GM18861 (cell line): ENCODE measurements around the gene TTC27.
"Not testable (repeated sequence)": the region's sequence is repeated elsewhere in the genome, so short reads cannot be mapped to it uniquely, and the experiment has no call there.

Experiments
- ATAC-seq: cut with Tn5 transposase; IDR thresholded peaks from one replicate; pipeline ENCODE4 v1.9.1; 2021; ENCODE audit not compliant: unreplicated experiment

The TTC27 gene

DNA sequence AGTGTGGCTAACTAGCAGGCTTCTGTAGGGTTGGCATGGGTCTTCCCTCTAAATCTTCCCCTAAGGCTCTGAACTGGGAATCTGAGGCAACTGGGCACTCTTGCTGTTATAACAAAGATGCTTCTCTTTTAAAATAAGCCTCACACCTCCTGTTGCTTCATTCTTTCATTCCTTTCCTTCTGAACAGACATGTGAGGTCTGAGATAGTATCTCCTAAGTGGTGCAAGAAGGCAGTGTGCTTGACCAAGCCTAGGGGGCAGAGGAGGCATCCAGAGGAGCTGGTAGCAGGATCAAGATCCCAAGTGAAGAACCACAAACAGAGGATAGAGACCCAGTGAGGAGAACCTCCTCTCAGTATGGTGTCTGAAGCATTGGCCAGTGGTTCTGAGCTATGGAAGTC lies 90.9 kb downstream of the TTC27 start:
- no peak for ATAC-seq

DNA sequence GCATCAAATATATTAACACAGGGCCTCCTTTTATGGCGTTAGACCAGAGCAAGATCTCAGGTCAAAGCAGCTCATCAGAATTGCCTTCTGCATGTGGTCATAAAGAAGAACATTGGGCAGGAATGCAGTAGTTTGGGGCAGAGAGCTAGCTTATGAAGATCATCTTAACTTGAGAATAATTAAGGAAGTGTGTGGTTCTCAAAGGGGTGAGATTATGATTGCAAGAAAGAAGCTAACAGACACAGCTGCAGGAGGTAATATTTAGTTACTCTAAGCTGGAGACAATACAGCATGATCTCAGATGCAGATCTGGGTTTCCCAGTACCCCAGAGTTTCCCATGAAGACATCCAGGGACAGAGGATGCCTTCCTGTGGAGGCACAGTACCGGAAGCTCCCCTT lies 91.6 kb downstream of the TTC27 start:
- no peak for ATAC-seq

DNA sequence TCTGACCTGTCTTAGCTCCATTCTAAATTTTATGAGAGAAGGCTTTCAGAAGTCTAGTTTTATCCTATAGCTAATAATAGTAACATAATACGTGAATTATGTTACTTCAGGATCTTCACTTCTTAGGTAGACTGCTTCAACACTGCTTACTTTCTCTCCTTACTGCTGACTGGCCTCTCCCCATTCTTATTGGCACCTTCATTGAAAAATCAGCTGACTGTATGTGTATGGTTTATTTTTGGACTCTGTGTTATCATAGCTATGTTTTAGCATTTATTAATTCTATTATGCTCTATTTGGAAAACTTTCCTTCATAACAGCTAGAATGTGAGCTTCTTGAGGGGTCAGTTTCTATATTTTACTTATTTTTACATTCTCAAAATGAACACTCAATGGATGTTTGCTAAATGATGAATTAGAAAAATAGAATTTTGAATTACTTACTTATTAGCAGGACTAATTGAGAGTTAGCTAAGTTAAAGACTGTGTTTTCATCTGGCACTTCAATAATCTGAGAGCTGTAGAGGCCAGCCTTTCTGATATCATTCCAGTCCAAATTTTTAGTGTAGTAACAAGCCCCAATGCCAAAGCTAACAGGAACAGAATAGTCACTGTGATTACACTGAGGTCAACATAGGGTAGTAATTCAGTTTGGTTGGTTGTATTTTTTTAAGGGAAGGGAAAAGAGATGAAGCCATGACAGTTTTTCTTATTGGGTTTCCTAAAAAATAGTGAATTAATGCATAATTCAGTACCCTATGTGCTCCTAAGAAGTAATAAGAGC lies 92.3 kb downstream of the TTC27 start:
- no peak for ATAC-seq

DNA sequence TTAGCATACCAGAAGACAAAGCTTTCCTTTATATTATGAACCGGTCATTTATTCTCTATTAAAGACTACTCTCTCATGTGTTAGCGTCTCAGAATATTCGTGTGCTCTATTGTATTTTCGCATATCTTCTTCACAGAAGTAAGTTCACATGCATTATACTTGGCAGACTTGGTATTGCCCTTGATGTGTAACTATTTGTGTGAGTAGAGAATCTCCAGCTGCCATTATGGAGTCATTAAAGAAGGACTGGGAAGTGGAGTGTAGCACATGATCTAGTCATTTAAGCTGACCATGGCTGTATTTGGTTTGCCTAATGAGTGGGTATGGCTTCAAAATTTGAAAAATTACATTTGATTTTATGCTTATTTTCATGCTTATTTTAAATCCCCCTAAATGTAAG lies 92.9 kb downstream of the TTC27 start:
- no peak for ATAC-seq

DNA sequence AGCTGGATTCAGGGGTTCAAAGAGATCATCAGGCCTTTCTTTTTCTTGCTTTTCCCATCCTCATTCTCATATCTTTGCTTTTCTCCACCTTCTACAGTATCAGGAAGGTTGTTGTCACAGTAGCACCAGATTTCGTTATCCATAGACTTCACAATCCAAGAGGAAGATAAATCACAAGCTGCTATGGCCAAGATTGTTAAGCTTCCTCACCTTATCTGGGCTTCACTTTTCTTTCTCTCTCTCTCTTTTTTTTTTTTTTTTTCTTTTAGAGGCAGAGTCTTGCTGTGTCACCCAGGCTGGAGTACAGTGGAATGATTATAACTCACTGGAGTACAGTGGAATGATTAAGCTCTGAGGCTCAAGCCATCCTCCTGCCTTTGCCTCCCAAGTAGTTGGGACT lies 93.5 kb downstream of the TTC27 start:
- no peak for ATAC-seq

DNA sequence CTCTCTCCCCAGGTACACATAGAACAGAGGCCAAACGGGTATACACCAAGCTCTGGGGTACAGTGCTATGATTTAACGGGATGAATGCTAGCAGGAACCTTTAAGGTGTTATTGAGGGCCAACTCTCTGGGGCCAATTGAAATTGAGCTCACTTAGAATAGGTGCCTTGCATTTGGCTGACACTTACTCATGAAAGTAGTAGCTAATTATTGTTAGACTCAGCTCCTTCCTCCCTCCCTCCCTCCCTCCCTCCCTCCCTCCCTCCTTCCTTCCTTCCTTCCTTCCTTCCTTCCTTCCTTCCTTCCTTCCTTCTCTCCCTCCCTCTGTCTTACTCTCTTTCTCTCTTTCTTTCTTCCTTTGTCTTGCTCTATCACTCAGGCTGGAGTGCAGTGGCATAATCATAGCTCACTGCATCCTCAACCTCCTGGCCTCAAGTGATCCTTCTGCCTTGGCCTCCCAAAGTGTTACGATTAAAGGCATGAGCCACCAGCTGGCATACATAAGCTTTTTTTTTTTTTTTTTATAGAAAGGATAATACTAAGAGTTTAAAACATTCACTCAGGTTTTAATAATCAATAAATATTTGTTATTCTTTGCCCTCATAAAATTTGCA lies 95.7 kb downstream of the TTC27 start:
- ATAC-seq: no peak

DNA sequence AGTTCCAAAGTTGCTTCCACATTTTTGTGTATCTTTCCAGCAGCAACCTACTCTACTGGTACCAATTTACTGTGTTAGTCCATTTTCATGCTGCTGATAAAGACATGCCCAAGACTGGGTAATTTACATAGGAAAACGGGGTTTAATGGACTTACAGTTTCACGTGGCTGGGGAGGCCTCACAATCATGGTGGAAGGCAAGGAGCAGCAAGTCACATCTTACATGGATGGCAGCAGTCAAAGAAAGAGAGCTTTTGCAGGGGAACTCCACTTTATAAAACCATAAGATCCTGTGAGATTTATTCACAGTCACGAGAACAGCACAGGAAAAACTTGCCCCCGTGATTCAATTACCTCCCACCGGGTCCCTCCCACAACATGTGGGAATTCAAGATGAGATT lies 98.8 kb downstream of the TTC27 start:
- not testable (repeated sequence) for ATAC-seq

DNA sequence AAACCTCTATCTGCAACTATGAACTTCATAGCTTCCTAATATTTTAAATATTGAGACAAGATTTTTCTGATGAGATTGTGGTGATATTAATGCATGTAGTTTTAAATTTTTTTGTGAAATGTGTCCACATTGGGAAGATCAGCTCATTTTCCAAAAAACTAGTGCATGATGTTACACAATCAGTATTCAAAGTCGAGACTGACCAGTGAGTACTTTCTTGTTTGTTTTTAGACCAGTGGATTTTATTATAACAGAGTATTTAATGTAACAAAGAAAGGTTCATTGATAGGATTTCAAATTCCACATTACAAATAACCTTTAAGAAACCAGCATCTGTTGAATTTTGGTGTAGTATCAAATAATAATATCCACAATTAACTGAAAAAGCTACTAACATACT lies 99.3 kb downstream of the TTC27 start:
- no peak for ATAC-seq

DNA sequence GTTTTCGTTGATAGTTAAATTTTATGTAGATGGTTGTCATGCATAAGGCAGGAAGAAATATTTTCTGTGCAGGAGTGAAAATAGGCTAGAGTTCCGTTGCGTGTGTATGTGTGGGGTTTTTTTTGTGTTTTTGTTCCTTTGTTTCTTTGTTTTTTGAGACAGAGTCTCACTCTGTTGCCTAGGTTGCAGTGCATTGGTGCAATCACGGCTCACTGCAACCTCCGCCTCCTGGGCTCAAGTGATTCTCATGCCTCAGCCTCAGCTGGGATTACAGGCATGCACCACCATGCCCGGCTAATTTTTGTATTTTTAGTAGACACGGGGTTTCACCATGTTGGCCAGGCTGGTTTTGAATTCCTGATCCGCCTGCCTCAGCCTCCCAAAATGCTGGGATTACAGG lies 103.1 kb downstream of the TTC27 start:
- ATAC-seq: not testable (repeated sequence)

DNA sequence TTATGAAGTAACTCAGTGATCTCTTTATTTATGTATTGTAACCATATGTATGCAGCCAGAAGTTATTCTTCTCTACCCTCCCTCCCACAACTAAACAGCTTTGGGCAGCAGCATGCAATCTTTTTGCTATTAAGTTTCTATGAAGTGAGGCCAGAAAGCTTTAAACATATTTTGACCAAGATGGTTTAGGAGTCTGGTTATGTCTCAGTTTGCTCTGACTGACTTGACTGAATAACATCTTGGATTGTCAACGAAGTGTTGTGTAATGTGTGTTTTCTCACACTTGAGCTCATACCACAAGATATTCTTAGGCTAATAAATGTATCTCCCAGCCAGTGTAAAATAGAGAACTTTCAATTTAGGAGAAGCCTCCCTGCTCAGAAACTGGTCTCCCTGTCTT lies 104.3 kb downstream of the TTC27 start:
- no peak for ATAC-seq

DNA sequence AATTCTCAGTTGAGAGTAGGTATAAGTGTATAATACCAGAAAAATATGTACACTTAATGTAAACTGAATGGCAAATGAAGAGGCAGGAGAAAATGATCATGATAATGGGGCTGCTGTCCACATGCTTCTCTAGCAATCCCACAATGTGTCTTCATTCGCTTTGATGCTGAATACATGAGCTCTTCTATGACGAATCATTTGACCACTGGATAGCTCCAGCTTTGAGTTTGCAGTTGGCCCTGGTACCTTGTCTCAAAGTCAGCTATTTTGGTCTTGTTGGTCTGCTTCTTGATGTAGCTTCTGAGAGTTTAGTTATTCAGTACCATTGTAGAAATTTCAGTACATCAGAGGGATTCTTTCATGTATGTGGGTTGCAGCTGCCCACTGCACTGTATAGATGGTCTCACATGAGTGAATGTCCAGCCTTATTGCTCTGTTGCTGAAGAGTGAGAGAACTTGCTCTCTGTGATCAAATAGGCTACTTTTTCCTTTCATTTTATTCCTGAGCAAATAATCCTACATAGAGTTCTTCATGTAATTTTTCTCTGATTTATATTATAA lies 105.1 kb downstream of the TTC27 start:
- ATAC-seq: no peak

DNA sequence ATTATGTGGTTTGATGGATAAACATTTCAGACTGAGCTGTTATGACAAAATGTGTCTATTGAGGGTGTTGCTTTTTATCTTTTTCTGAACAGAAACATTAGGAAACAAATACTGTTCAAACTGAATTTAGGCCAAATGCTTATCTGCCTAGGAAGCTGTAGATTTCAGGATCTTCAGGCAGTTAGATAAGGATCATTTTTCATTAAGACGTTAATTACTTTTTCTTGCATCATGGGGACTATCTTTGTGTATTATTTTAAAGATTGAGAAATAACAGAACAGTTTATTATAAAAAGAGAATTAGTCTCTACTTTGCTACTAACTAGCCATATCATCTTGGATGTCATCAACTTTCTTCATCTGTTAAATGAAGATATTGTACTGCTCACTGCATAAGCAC lies 107.5 kb downstream of the TTC27 start:
- ATAC-seq: no peak

DNA sequence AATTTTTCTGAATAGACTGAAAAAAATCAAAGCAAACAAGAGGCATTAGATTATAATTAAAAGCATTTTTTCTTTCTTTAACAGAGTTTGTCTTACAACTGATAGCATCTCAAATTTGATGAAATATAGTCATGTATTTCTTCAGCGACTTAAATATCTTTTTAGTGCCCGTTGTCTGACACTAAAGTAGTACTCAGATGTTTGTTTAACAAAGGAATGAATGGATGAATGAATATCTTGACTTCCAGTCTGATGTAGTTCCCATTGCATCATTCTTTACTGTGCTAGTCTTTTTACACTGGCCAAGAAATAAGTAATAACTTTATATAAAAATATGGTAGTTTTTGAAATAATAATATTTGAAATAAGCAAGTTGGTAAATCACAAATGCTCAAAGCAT lies 111.1 kb downstream of the TTC27 start:
- no peak for ATAC-seq

DNA sequence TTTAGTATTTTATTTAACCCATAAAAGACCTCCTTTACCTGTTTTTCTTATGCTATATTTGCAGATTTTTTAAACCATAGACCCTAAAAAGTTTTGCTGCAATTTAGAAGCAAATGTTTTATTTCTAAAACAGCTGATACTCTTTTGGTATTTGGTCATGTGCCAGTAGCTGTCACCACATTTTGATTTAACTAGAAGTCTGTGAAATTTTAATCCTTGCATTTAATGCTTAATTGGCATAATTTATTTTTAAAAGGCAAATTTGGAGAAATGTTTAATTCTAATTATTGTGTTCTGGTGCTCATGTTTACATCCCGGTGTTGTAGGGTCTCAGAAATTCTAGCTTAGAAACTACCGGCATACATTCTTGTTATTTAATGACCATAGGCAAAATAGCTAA lies 111.8 kb downstream of the TTC27 start:
- no peak for ATAC-seq

DNA sequence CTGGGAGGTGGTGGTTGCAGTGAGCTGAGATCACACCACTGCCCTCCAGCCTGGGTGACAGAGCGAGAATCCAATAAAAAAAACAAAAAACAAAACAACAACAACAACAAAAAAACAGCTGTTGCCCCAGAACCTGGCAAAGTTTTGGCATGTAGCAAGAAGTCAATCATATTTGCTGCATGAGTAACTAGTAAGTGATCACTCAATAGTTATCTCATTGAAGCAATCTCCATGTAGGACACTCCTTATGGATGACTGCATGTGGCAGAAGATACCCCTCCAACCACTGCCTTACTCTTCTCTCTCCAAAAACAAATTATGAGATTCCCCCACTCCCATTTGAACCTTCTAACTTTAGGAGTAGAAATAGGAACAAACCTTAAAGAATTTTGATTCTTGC lies 113.7 kb downstream of the TTC27 start:
- ATAC-seq: no peak

DNA sequence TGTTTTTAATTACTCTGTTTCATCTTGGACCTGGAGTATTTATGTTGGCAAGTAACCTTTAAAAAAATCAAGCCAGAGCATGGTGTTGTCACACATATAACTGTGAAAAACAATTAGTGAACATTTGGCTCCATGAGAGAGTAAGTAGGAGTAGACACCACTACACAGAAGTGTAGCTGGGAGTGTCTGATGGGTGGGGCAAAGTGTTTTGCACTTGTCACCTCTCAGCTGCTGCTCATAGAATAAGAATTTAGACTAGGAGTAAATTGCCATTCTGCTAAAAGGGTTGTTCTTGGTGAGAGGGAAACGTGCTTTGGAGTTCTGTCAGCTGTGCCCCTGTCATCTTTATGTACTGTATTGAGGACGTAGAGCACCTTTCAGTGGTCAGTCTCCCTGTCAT lies 114.5 kb downstream of the TTC27 start:
- no peak for ATAC-seq

DNA sequence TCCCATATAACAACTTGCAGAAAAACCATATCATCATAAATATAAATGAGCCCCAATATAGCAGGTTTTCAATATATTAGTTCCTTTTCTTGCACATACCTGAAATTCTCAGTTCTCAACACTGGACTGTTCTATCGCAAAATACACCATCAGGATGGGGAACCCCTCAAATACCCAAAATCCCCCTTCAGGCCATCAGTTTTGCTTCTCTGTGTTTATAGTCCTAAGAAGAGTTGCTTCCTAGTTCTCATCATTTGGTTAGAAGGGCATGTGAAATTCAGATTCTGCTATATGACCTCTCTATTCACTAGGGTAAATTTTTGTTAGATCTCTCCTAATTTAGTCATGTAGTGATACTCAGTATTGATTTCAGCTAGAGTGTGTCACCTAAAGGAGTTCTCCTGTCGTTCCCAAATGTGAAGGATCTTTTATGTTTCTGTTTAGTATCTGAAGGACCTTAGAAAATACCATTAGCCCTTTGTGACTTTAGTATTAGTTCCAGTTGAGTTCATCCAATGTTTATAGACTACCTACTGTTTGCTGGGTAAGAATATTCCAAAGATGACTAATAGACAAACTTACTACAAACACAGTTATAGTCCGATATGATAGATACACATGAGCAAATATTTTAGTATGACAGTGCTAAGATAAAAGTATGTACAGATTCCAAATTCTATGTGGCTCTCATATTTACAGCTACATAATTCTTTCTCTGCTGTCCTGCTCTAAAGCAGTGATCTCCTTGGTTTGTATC lies 115.8 kb downstream of the TTC27 start:
- no peak for ATAC-seq

DNA sequence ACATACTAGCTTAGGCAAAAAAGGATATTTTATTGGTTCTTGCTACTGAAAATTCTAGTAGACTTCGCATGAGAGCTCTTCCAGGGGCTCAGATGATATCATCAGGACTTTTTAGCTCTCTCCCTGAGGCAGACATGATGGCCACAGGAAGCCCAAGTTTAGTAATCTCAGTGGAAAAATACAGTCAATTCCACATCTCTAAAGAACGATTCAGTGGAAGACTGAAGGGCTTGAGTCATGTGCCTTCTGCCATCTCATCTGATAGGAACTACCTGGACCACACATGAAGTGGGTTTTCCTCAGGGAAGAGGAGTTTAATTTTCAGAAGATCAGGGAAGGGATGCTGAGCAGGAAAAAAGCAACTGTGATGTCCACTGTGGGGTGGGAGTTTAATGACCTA lies 117.3 kb downstream of the TTC27 start:
- no peak for ATAC-seq

DNA sequence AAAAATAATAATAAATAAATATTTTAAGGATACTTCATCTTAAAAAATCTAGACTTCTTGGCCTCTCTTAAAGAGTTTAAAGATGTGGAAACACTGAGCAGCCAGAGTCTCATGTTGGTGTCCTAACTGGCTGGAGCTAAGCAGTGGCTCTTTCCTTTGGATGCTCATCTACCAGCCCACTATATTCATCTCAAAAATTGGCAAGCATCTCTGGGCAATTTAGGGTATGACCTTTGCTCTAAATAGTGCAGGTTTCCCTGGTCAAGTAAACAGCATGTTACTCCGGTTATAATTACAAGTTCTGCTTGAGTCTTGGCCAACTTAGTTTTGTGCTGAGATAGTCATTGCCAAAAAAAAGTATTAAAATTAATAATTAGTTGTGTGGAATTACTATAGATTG lies 117.8 kb downstream of the TTC27 start:
- ATAC-seq: no peak

DNA sequence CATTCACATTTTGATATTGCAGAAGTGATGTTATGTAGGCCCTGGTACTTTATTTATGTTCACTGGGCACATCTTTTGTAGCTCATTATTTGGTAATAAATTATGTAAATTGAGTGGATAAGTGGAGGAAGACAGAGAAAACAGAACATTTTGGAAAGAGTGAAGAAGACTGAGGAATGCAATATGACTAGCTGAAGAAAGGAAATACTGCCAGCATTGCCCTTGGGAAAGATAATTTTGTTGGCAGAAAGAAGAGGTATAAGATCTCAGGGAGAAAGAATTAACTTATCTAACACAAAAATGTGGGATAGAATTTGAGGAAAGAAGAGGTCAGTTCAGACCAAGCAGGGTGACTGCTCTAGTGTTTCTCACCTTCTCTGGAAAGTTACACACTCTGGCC lies 118.8 kb downstream of the TTC27 start:
- ATAC-seq: no peak

DNA sequence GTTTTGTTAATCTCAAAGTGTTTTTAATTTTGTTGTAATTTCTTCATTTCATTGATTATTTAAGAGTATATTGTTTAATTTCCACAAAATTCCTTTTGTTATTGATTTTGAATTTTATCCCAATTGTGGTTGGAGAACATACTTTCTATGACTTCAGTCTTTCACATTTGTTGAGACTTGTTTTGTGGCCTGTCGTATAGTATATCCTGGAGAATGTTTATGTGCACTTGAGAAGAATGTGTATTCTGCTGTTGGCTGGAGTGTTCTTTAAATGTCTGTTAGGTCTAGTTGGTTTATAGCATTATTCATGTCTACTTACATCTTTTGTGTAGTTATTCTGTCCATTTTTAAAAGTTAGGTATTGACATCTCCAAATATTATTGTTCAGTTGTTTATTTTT lies 120.3 kb downstream of the TTC27 start:
- no peak for ATAC-seq

DNA sequence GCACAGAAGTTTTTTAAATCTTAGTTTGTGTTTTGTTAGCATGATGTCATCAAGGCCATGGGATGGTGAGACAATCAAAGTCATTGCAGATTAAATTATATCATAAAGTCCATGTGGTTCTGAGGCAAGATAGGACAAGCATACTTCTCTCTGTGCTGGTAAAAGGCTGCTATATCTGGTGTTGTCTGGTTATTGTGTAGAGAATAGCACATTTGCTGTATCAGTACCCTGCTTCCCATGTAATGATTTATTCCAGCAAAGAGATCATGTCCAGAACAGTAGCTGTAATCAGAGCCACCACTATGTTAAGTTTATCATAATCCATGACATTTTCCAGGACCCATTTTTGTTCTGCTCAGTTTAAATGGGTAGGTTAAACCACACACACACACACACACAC lies 123.0 kb downstream of the TTC27 start:
- no peak for ATAC-seq
